Sigmoid colon (tissue), 7 donors: ENCODE results near the gene RAB31. TPM values are rescaled to one million over a fixed set of nuclear protein-coding genes. Genes with fewer than 3 reads are reported as not detected.

Source experiments
- DNase-seq: peaks from one replicate; pipeline ENCODE4 v3.0.0-alpha.2; 2019
- H3K27ac ChIP-seq, 4 donors: fragments of 200-600 bp; sonication (generic); one replicate each; pipeline ENCODE4 v1.5.1; 2016 to 2019; ENCODE audit warnings: mild to moderate bottlenecking in 1 of 4
- H3K27me3 ChIP-seq, 3 donors: fragments of 200-600 bp; sonication (generic); one replicate each; pipeline ENCODE4 v1.5.1; 2019; ENCODE audit warnings: mild to moderate bottlenecking in 1 of 3
- H3K36me3 ChIP-seq, 4 donors: fragments of 200-600 bp; sonication (generic); one replicate each; pipeline ENCODE4 v1.5.1; 2016 to 2019
- H3K4me1 ChIP-seq, 4 donors: fragments of 200-600 bp; sonication (generic); one replicate each; pipeline ENCODE4 v1.5.1; 2017 to 2019
- H3K4me3 ChIP-seq, 4 donors: fragments of 200-600 bp; sonication (generic); one replicate each; pipeline ENCODE4 v1.5.1; 2017 to 2019; ENCODE audit warnings: mild to moderate bottlenecking in 2 of 4, moderate library complexity in 1 of 4
- H3K9me3 ChIP-seq, 4 donors: fragments of 200-600 bp in 3 of 4; sonication (generic) in 3 of 4; one replicate each; pipeline versions ENCODE4 v1.5.1 to v1.6.1; 2013 to 2019
- CTCF ChIP-seq, 4 experiments: fragments of 450-650 bp in 3 of 4; fragments of 200-600 bp in 1 of 4; IDR thresholded peaks; one replicate each; pipeline ENCODE4 v1.5.1; 2016 to 2019; ENCODE audit warnings: antibody characterized with exemption in 4 of 4, mild to moderate bottlenecking in 3 of 4, moderate library complexity in 2 of 4
- EP300 ChIP-seq, 4 donors: sonication (generic); formaldehyde crosslinking; IDR thresholded peaks; one replicate each; pipeline ENCODE4 v1.6.1; 2017; ENCODE audit warnings: antibody characterized with exemption in 4 of 4
- POLR2A ChIP-seq, 2 donors: fragments of 450-650 bp; IDR thresholded peaks; one replicate each; pipeline ENCODE4 v1.6.1; 2016; ENCODE audit warnings: antibody characterized with exemption in 2 of 2, mild to moderate bottlenecking in 2 of 2, moderate library complexity in 2 of 2
- POLR2AphosphoS5 ChIP-seq, 4 donors: sonication (generic); formaldehyde crosslinking; IDR thresholded peaks; one replicate each; pipeline ENCODE4 v1.6.1; 2017; ENCODE audit warnings: antibody characterized with exemption in 4 of 4
- WGBS, 2 donors: extraction: QIAGEN DNeasy Blood & Tissue Kit; methylation state at CpG; one replicate each; pipeline ENCODE4 v1.1.7; 2013; 5-methylcytosine and 5-hydroxymethylcytosine counted together
- intact Hi-C: fragments of 100-400 bp; cut with DNase I; formaldehyde crosslinking; loops from one replicate; pipeline ENCODE4 v1.15.1; 2023
- polyA plus RNA-seq, 3 donors: library from polyadenylated mRNA; stranded (reverse); fragments of 200-250 nt; gene quantifications; one replicate each; pipeline ENCODE4 v1.2.3, GENCODE V29; 2013
- total RNA-seq, 4 donors: library from RNA; depleted of rRNA; stranded (reverse); fragments of >200 nt; gene quantifications; one replicate each; pipeline ENCODE4 v1.1.0, GENCODE V29; 2016
- donor health status: healthy with polysubstance abuse.
- donor health status: Bipolar disorder and iron deficiency.
- donor health status: healthy.

Gene RAB31, protein sequence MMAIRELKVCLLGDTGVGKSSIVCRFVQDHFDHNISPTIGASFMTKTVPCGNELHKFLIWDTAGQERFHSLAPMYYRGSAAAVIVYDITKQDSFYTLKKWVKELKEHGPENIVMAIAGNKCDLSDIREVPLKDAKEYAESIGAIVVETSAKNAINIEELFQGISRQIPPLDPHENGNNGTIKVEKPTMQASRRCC
- total RNA-seq, result 10 to 100 TPM; 52.0 to 74.6 (median 65.9) TPM
- polyA plus RNA-seq, result 10 to 100 TPM; 16.2 to 22.2 (median 21.8) TPM

DNA sequence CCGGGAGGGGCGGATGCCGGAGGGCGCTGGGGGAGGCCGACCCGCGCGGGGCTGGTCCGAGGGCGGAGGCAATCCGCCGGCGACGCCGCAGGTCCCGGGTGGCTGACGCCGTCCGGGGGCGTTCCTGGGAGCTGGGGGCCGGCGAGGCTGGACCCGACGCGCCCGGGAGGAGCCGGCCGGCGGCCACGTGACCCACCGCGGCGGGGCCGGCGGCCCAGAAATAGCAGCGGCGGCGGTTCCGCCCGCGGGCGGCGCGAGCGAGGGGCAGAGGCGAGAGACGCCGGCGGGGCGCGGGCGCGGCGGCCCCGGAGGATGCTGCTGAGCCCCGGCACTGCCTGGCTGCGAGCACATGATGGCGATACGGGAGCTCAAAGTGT, at the start of gene RAB31:
Gene RAB31 (plus strand): TSS at position 245 of the 377 bp plus-strand sequence. CDS start 105 bp downstream, at position 350.
- peaks cover 0 to 49% (median 31%) of the 10 kb centered on the region in 4 donors for H3K4me1 ChIP-seq
- WGBS, 2 donors, result 0 to 1% methylated on average over 59 of the region's 59 CpGs
- H3K27ac ChIP-seq, result peak within 1 kb of the TSS; percentile 93 to 98 (median 94)
- DNase-seq, result peak; percentile 94
- H3K9me3 ChIP-seq, result no peaks in the 10 kb centered on the region
- H3K27me3 ChIP-seq, result no peaks in the 10 kb centered on the region
- peak within 1 kb of the TSS; percentile 82 to 98 (median 88) for H3K4me3 ChIP-seq
- intact Hi-C loops, result loop anchor here (2.0 to 5.0 kb wide), 7 partner anchors 64 to 814 kb away; partner anchors contain the start of genes PPP4R1 and VAPA
- no peak for TF ChIP-seq POLR2A (IDR thresholded peaks at IDR 0.05)
- peak; percentile 2 to 79 (median 20) for TF ChIP-seq POLR2AphosphoS5 (IDR thresholded peaks at IDR 0.05)
- TF ChIP-seq CTCF (IDR thresholded peaks at IDR 0.05), result no peak
- no peaks in the 10 kb centered on the region for H3K36me3 ChIP-seq

GRCh38 chr18:9659499-9660375, 48.4 kb upstream of the RAB31 start:
- intact Hi-C loops, result no loop called here
- Histone ChIP-seq H3K9me3 (no peaks in the 10 kb centered on the region), H3K4me1 (no peaks in the 10 kb centered on the region), H3K36me3 (no peaks in the 10 kb centered on the region), H3K4me3 (no peak overlapping the region), H3K27ac (no peak overlapping the region), H3K27me3 (no peaks in the 10 kb centered on the region)
- 94% methylated on average over 24 of the region's 24 CpGs for WGBS, 2 donors
- DNase-seq, result no peak
- TF ChIP-seq POLR2AphosphoS5 (IDR thresholded peaks at IDR 0.05) (no peak), EP300 (IDR thresholded peaks at IDR 0.05) (no peak), POLR2A (IDR thresholded peaks at IDR 0.05) (no peak), CTCF (IDR thresholded peaks at IDR 0.05) (no peak)

- TF ChIP-seq EP300 (IDR thresholded peaks at IDR 0.05) (no peak), POLR2A (IDR thresholded peaks at IDR 0.05) (no peak), POLR2AphosphoS5 (IDR thresholded peaks at IDR 0.05) (no peak), CTCF (IDR thresholded peaks at IDR 0.05) (no peak)
- WGBS, 2 donors, result 96 to 100% methylated on average over 1 of the region's 1 CpG
- no peak for DNase-seq
These were observed 46.5 kb upstream of the RAB31 start for GRCh38 chr18:9661564-9661963.

GRCh38 chr18:9663377-9663776, 44.7 kb upstream of the RAB31 start:
- no peak overlapping the region for H3K27ac ChIP-seq
- H3K4me1 ChIP-seq, result no peaks in the 10 kb centered on the region
- no peaks in the 10 kb centered on the region for H3K27me3 ChIP-seq
- no peak for DNase-seq
- no peaks in the 10 kb centered on the region for H3K36me3 ChIP-seq
- no peak overlapping the region for H3K4me3 ChIP-seq
- no peak for TF ChIP-seq POLR2A (IDR thresholded peaks at IDR 0.05)
- TF ChIP-seq POLR2AphosphoS5 (IDR thresholded peaks at IDR 0.05), result no peak
- no peak for TF ChIP-seq EP300 (IDR thresholded peaks at IDR 0.05)
- no peak for TF ChIP-seq CTCF (IDR thresholded peaks at IDR 0.05)
- 88 to 90% methylated on average over 8 of the region's 8 CpGs for WGBS, 2 donors
- intact Hi-C loops, result no loop called here
- no peaks in the 10 kb centered on the region for H3K9me3 ChIP-seq

More at GRCh38 chr18:9661564-9661963, 46.5 kb upstream of the RAB31 start:
- intact Hi-C loops, result no loop called here
- Histone ChIP-seq H3K4me3 (no peak overlapping the region), H3K27me3 (no peaks in the 10 kb centered on the region), H3K27ac (no peak overlapping the region), H3K9me3 (no peaks in the 10 kb centered on the region), H3K36me3 (no peaks in the 10 kb centered on the region), H3K4me1 (no peaks in the 10 kb centered on the region)
